ENCODE results near the gene SESN1. TPM values are rescaled to one million over a fixed set of nuclear protein-coding genes. Genes with fewer than 3 reads are reported as not detected.

The SESN1 gene
- total and polyA plus RNA-seq, 7 donors: 15.1 to 176 (median 101) TPM

GRCh38 chr6:109013656-109014305 lies 80.9 kb downstream of the SESN1 start:
- WGBS, 3 donors: 53% methylated on average over 2 of the region's 2 CpGs
- Histone ChIP-seq H3K4me1 (peaks cover 47% of the 10 kb centered on the region), H3K4me3 (no peak overlapping the region), H3K36me3 (ENCODE audit: insufficient read depth in 1 of 2, low read depth in 1 of 2) (no peaks in the 10 kb centered on the region), H3K9me3 (no peaks in the 10 kb centered on the region), H3K27ac (peak overlapping the region; percentile 75), H3K27me3 (ENCODE audit: insufficient read depth in 3 of 3, low read length in 2 of 3) (no peaks in the 10 kb centered on the region)
- intact Hi-C loops (cut with DNase I): loop anchor here in 1 of 2 donors (5.0 kb wide), 1 partner anchor 44 kb away; no protein-coding TSS in a partner anchor
- ATAC-seq (no peak), DNase-seq (no peak)
- no peak for TF ChIP-seq CTCF (IDR thresholded peaks at IDR 0.05)

DNA sequence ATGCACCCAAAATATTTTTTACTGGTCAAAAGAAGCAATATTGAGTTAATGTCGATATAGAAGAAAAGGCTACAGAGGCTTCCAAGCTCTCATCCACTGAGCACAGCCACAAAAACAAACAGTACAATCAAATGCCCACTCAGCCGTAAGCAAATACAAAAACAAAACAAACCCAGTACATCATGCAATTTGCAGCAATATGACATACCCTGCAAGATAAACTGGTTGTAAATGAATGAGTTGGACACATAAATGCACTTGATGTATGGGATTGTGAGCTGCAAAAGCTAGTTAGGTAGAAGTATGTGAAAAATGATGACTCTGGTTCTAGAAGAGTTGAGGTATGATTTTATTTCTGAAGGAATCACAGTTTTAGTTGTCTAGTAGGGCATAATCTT lies 83.9 kb downstream of the SESN1 start:
- no peaks in the 10 kb centered on the region for H3K9me3 ChIP-seq
- peak overlapping the region; percentile 71 for H3K4me3 ChIP-seq
- peak overlapping the region; percentile 97 for H3K27ac ChIP-seq
- no peaks in the 10 kb centered on the region for H3K27me3 ChIP-seq (ENCODE audit: insufficient read depth in 3 of 3, low read length in 2 of 3)
- ATAC-seq (no peak), DNase-seq (no peak)
- intact Hi-C loops (cut with DNase I): loop anchor here in 1 of 2 donors (5.0 kb wide), 1 partner anchor 47 kb away; no protein-coding TSS in a partner anchor
- TF ChIP-seq CTCF (IDR thresholded peaks at IDR 0.05): no peak
- H3K36me3 ChIP-seq (ENCODE audit: insufficient read depth in 1 of 2, low read depth in 1 of 2): no peaks in the 10 kb centered on the region
- 37 to 66% (median 41%) methylated on average over 2 of the region's 2 CpGs for WGBS, 3 donors
- H3K4me1 ChIP-seq: peaks cover 51% of the 10 kb centered on the region

DNA sequence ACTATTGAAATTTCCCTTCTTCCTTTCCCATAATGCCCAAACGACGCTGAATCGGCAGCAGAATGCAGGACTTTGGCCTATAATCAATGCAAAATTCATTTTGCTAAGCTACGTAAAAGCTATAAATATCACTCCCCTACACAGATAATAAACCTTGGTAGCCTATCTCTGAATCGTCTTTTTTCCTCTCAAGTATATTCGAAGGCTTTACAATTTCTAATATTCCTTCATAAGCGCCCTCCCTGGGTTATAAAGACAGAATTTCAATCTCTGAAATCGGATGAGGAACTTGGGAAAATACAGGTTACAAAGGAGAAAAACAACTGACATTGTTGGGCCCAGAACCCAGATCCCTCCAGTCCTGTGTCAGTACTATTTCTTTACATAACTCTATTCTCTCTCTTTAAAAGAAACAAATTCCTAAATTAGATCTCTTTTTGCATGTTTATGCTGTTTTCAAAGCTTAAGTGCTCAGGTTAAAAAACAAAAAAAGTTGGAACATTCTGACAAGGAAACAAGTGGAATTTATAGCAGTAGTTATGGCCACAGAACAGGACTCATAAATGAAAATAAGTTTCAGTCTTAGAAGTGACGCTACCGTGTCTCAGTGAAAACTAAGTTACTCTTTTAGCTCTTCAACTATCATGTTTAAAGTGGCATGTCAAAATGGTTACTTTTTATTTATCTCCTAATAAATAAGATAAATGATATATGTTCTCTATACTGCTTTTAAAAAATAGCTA lies 84.5 kb downstream of the SESN1 start:
- Histone ChIP-seq H3K27ac (peak overlapping the region; percentile 97), H3K36me3 (ENCODE audit: insufficient read depth in 1 of 2, low read depth in 1 of 2) (no peaks in the 10 kb centered on the region), H3K4me3 (peak overlapping the region; percentile 71), H3K9me3 (no peaks in the 10 kb centered on the region), H3K27me3 (ENCODE audit: insufficient read depth in 3 of 3, low read length in 2 of 3) (no peaks in the 10 kb centered on the region), H3K4me1 (peaks cover 52% of the 10 kb centered on the region)
- no peak for DNase-seq
- peak; percentile 4 to 43 (median 18) for ATAC-seq
- no peak for TF ChIP-seq CTCF (IDR thresholded peaks at IDR 0.05)
- 8 to 18% (median 11%) methylated on average over 10 of the region's 10 CpGs for WGBS, 3 donors
- intact Hi-C loops (cut with DNase I): loop anchor here (5.0 kb wide), 4 partner anchors 47 to 453 kb away; no protein-coding TSS in a partner anchor

DNA sequence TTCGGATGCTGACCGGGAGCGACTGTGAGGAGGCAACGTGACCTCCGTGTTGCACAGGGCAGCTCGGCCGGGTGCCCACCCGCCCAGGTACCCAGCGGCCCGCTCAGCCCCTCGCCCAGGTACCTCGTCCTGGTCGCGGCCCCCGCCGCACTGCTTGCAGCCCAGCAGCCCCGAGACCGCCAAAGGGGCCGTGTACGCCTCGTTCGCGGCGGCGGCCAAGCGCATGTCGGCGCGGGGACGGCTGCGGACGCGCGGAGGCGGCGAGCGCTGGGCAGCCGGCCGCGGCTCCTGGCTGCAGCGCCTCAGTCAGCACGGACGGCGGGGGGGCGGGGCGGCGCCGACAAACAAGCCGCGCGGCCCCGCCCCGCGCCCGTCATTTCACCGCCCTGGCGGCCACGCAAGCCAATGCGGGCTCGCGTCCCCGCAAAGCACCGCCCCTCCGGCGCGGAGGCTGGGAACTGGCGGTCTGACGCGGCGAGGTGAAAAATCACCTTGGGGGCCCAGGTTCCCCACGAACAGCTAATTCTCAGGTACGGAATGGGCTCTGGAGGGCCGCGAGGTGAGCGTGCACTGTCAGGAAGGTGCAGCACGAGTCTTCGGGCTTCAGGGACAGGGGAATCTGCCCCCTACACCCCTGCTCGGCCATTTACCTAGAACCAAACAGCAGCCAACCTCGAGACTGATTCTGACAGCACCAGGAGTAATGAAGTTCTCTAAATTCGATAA lies 85.2 kb downstream of the SESN1 start:
- Histone ChIP-seq H3K27ac (peak overlapping the region; percentile 97), H3K4me3 (peak overlapping the region; percentile 71), H3K4me1 (peaks cover 48% of the 10 kb centered on the region), H3K27me3 (ENCODE audit: insufficient read depth in 3 of 3, low read length in 2 of 3) (no peaks in the 10 kb centered on the region), H3K36me3 (ENCODE audit: insufficient read depth in 1 of 2, low read depth in 1 of 2) (no peaks in the 10 kb centered on the region), H3K9me3 (no peaks in the 10 kb centered on the region)
- peak; percentile 15 for TF ChIP-seq CTCF (IDR thresholded peaks at IDR 0.05)
- WGBS, 3 donors: 0% methylated on average over 44 to 79 of the region's 80 CpGs
- DNase-seq (peak; percentile 97), ATAC-seq (peak; percentile 94 to 98 (median 95))
- intact Hi-C loops (cut with DNase I): loop anchor here (5.0 kb wide), 4 partner anchors 48 to 452 kb away; no protein-coding TSS in a partner anchor
